ENCODE results near the gene PIK3CB. TPM values are rescaled to one million over a fixed set of nuclear protein-coding genes. Genes with fewer than 3 reads are reported as not detected.

Gene PIK3CB
- total RNA-seq, 1 experiment from 2014 or later, result 35.6 TPM

GRCh38 chr3:138686771-138687221 lies 147.9 kb downstream of the PIK3CB start:
- H3K36me3 Mint-ChIP-seq (ENCODE audit: insufficient read depth in 1 of 3, low read depth in 3 of 3), result peaks cover 2 to 35% (median 31%) of the 10 kb centered on the region in 3 experiments; a peak in 5 of 7 replicates
- no peaks in the 10 kb centered on the region for H3K27me3 Mint-ChIP-seq (ENCODE audit: low read depth)
- H3K4me3 Mint-ChIP-seq, result no peak overlapping the region
- Histone ChIP-seq H4K5ac (ENCODE audit: insufficient read length, low read depth, low read length) (no peak overlapping the region), H2AFZ (ENCODE audit: low read length) (no peak overlapping the region), H2BK120ac (ENCODE audit: low read depth, low read length, poor library complexity, severe bottlenecking) (no peak overlapping the region), H3K9ac (ENCODE audit: extremely low read depth, insufficient read length, low read length) (no peak overlapping the region), H3K4me2 (ENCODE audit: insufficient read depth, insufficient read length, low read length) (no peak overlapping the region), H2BK12ac (ENCODE audit: insufficient read length, low read depth, low read length) (no peak overlapping the region), H3K23me2 (ENCODE audit: insufficient read length, low read depth, low read length, poor library complexity, severe bottlenecking) (no peaks in the 10 kb centered on the region), H3K56ac (ENCODE audit: insufficient read length, low read depth, low read length) (no peak overlapping the region), H4K20me1 (ENCODE audit: control insufficient read depth, insufficient read depth, insufficient read length) (no peaks in the 10 kb centered on the region), H2BK20ac (ENCODE audit: low read depth, low read length, poor library complexity, severe bottlenecking) (no peak overlapping the region), H2BK15ac (ENCODE audit: low read depth, low read length) (no peak overlapping the region), H3K79me1 (ENCODE audit: insufficient read depth, low read depth, low read length, poor library complexity, severe bottlenecking) (no peaks in the 10 kb centered on the region), H3K9me3 (ENCODE audit: control insufficient read depth, low read depth, low read length) (no peaks in the 10 kb centered on the region), H3K23ac (ENCODE audit: insufficient read length, low read depth, low read length) (no peak overlapping the region), H3K27me3 (ENCODE audit: insufficient read depth, low read length) (no peaks in the 10 kb centered on the region), H2AK5ac (ENCODE audit: insufficient read length, low read length) (no peak overlapping the region), H3K18ac (ENCODE audit: insufficient read length, low read depth, low read length) (no peak overlapping the region), H3K79me2 (ENCODE audit: insufficient read depth, low read length) (no peaks in the 10 kb centered on the region), H3T11ph (ENCODE audit: low read length) (no peak overlapping the region), H4K8ac (replicated peaks; ENCODE audit: insufficient read length, low read depth, low read length) (no peak overlapping the region), H3K4ac (ENCODE audit: low read depth, low read length) (no peak overlapping the region), H2BK5ac (ENCODE audit: insufficient read length, low read length) (no peak overlapping the region), H4K91ac (ENCODE audit: insufficient read length, low read depth, low read length) (no peak overlapping the region), H3K14ac (ENCODE audit: insufficient read depth, low read length) (no peak overlapping the region), H3K27ac (ENCODE audit: insufficient read length, low read depth, low read length) (no peak overlapping the region), H3K4me1 (ENCODE audit: insufficient read depth, low read length) (no peaks in the 10 kb centered on the region)
- no peak overlapping the region for H3K27ac Mint-ChIP-seq
- TF ChIP-seq CTCF (conservative IDR thresholded peaks at IDR 0.05), result no peak
- no peaks in the 10 kb centered on the region for H3K9me3 Mint-ChIP-seq
- DNase-seq, result no peak
- no peaks in the 10 kb centered on the region for H3K4me1 Mint-ChIP-seq
